GM19043 (cell line): Measurements from ENCODE around the gene NAGPA.

ENCODE experiments used
- ATAC-seq: cut with Tn5 transposase; IDR thresholded peaks from one replicate; pipeline ENCODE4 v1.9.1; 2021; ENCODE audit warnings: low read depth; ENCODE audit not compliant: unreplicated experiment

The NAGPA gene

GRCh38 chr16:4980691-4981090 lies 53.0 kb downstream of the NAGPA start:
- ATAC-seq, result no peak

GRCh38 chr16:4979736-4980660 lies 53.7 kb downstream of the NAGPA start:
- ATAC-seq, result no peak

GRCh38 chr16:4979164-4979563 lies 54.6 kb downstream of the NAGPA start:
- ATAC-seq, result no peak

- no peak for ATAC-seq
Measured at GRCh38 chr16:4976611-4977145, 57.1 kb downstream of the NAGPA start.

- ATAC-seq, result peak; percentile 84
Measured at GRCh38 chr16:4976079-4976478, 57.7 kb downstream of the NAGPA start.
